ENCODE measurements around the gene CTDSPL. TPM values are rescaled to one million over a fixed set of nuclear protein-coding genes. Genes with fewer than 3 reads are reported as not detected.
A peak's percentile ranks its signal among the peaks of the same experiment; 100 is the strongest.

The CTDSPL gene
- total RNA-seq, 1 experiment from 2014 or later, result 6.1 TPM

DNA sequence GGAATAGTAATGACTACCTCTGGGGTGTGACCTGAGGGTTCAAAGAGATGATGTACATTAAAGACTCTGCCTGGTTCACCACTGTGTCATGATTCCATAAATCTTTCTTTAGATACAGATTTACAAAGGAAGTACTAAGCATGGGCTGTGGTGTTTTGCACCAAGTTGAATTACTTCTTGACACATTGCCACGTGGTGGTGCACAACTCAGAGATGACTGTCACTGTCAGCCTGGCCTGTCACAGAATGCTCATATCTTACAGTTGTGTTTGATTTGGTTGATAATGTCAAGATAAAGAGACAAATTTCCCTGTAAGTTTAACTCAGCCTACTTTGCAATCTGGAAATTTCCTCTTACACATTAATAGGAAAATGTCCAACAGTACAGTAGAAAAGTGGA, 3.2 kb downstream of the CTDSPL start:
- BruUV-seq (replicated peaks), result no TSS peak
- ATAC-seq (no peak), DNase-seq (peak; percentile 32)
- H3K9ac ChIP-seq (ENCODE audit: low read length), result no peak overlapping the region
- ChIA-PET POLR2A (ENCODE audit: unreplicated experiment) (no interaction called here), CTCF (no interaction called here)
- H3K27me3 ChIP-seq (ENCODE audit: low read length), result peaks cover 40% of the 10 kb centered on the region
- no peak overlapping the region for H2AFZ ChIP-seq (ENCODE audit: low read length)
- peaks cover 33% of the 10 kb centered on the region for H3K4me1 ChIP-seq (ENCODE audit: insufficient read depth, low read length)
- no peak overlapping the region for H3K27ac ChIP-seq (ENCODE audit: low read length)
- TF ChIP-seq, protein P1, sequence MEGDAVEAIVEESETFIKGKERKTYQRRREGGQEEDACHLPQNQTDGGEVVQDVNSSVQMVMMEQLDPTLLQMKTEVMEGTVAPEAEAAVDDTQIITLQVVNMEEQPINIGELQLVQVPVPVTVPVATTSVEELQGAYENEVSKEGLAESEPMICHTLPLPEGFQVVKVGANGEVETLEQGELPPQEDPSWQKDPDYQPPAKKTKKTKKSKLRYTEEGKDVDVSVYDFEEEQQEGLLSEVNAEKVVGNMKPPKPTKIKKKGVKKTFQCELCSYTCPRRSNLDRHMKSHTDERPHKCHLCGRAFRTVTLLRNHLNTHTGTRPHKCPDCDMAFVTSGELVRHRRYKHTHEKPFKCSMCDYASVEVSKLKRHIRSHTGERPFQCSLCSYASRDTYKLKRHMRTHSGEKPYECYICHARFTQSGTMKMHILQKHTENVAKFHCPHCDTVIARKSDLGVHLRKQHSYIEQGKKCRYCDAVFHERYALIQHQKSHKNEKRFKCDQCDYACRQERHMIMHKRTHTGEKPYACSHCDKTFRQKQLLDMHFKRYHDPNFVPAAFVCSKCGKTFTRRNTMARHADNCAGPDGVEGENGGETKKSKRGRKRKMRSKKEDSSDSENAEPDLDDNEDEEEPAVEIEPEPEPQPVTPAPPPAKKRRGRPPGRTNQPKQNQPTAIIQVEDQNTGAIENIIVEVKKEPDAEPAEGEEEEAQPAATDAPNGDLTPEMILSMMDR (conservative IDR thresholded peaks at IDR 0.05; ENCODE audit: low read depth, low read length), result no peak
- TF ChIP-seq EZH2 (IDR thresholded peaks at IDR 0.05; ENCODE audit: low read length, unreplicated experiment) (no peak), EZH2phosphoT487 (IDR thresholded peaks at IDR 0.05; ENCODE audit: borderline replicate concordance, low read length) (no peak)
- H3K9me2 ChIP-seq (replicated peaks; ENCODE audit: low read length), result no peaks in the 10 kb centered on the region
- intact Hi-C loops (cut with micrococcal nuclease), result no loop called here
- H3K4me2 ChIP-seq (ENCODE audit: low read length), result no peak overlapping the region
- no peaks in the 10 kb centered on the region for H3K9me3 ChIP-seq (ENCODE audit: low read length)
- H3K4me3 ChIP-seq (ENCODE audit: low read length), result no peak overlapping the region
- no peaks in the 10 kb centered on the region for H3K36me3 ChIP-seq (ENCODE audit: low read depth, low read length)
- 0 out of 2 replicates have a peak, but pooled peaks cover 6% of the 10 kb centered on the region for H3K79me2 ChIP-seq (ENCODE audit: low read length)
- H3F3A ChIP-seq (ENCODE audit: low read length, unreplicated experiment), result no peaks in the 10 kb centered on the region
- H4K20me1 ChIP-seq (ENCODE audit: low read length), result no peaks in the 10 kb centered on the region

DNA sequence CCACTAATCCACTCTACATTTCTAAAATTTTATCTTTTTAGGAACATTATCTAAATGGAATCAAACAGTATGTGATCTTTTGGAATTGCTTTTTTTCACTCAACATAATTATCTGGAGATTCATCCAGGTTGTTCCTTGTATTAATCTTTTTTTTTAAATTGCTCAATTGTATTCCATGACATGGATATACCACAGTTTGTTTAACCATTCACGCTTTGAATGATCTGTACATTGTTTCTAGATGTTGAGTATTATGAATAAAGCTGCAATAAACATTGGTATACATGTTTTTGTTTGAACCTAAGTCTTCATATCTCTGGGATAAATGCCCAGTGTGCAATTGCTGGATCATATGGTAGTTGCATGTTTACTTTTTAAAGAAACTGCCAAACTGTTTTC, 5.5 kb downstream of the CTDSPL start:
- H3K9me3 ChIP-seq (ENCODE audit: low read length), result no peaks in the 10 kb centered on the region
- no peak overlapping the region for H2AFZ ChIP-seq (ENCODE audit: low read length)
- H4K20me1 ChIP-seq (ENCODE audit: low read length), result no peaks in the 10 kb centered on the region
- no peaks in the 10 kb centered on the region for H3F3A ChIP-seq (ENCODE audit: low read length, unreplicated experiment)
- no TSS peak for BruUV-seq (replicated peaks)
- TF ChIP-seq EZH2 (IDR thresholded peaks at IDR 0.05; ENCODE audit: low read length, unreplicated experiment), result no peak
- TF ChIP-seq, protein P1 (conservative IDR thresholded peaks at IDR 0.05; ENCODE audit: low read depth, low read length), result no peak
- ChIA-PET POLR2A (ENCODE audit: unreplicated experiment) (no interaction called here), CTCF (no interaction called here)
- H3K27me3 ChIP-seq (ENCODE audit: low read length), result peaks cover 28% of the 10 kb centered on the region
- no peak overlapping the region for H3K4me3 ChIP-seq (ENCODE audit: low read length)
- H3K27ac ChIP-seq (ENCODE audit: low read length), result no peak overlapping the region
- ATAC-seq (no peak), DNase-seq (no peak)
- no peaks in the 10 kb centered on the region for H3K9me2 ChIP-seq (replicated peaks; ENCODE audit: low read length)
- intact Hi-C loops (cut with micrococcal nuclease), result no loop called here
- H3K4me1 ChIP-seq (ENCODE audit: insufficient read depth, low read length), result peaks cover 24% of the 10 kb centered on the region
- H3K36me3 ChIP-seq (ENCODE audit: low read depth, low read length), result no peaks in the 10 kb centered on the region
- no peak overlapping the region for H3K4me2 ChIP-seq (ENCODE audit: low read length)
- H3K9ac ChIP-seq (ENCODE audit: low read length), result no peak overlapping the region
- H3K79me2 ChIP-seq (ENCODE audit: low read length), result 0 out of 2 replicates have a peak, but pooled peaks cover 6% of the 10 kb centered on the region

DNA sequence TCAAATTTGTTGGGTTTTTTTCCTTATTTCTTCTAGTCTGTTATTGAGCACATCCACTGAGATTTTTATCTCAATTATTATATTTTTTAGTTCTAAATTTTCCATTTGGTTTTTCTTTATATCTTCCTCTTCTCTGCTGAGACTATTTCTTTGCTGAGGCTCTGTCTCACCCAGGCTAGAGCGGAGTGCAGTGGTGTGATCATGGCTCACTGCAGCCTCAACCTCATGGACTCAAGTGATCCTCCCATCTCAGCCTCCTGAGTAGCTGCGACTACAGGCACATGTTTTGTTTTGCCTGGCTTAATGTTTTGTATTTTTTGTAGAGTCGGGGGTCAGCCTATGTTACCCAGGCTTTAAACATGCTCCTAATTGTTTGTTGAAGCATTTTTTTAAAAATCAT, 10.2 kb downstream of the CTDSPL start:
- intact Hi-C loops (cut with micrococcal nuclease), result no loop called here
- Histone ChIP-seq H4K20me1 (ENCODE audit: low read length) (no peaks in the 10 kb centered on the region), H3K36me3 (ENCODE audit: low read depth, low read length) (no peaks in the 10 kb centered on the region), H3K9me2 (replicated peaks; ENCODE audit: low read length) (no peaks in the 10 kb centered on the region), H3K27me3 (ENCODE audit: low read length) (no peaks in the 10 kb centered on the region), H3K9ac (ENCODE audit: low read length) (no peak overlapping the region), H3K4me2 (ENCODE audit: low read length) (no peak overlapping the region), H2AFZ (ENCODE audit: low read length) (no peak overlapping the region), H3F3A (ENCODE audit: low read length, unreplicated experiment) (no peaks in the 10 kb centered on the region), H3K27ac (ENCODE audit: low read length) (no peak overlapping the region), H3K79me2 (ENCODE audit: low read length) (peaks cover 4% of the 10 kb centered on the region; the same call in 1 of the 2 replicates), H3K9me3 (ENCODE audit: low read length) (no peaks in the 10 kb centered on the region), H3K4me3 (ENCODE audit: low read length) (no peak overlapping the region), H3K4me1 (ENCODE audit: insufficient read depth, low read length) (no peaks in the 10 kb centered on the region)
- BruUV-seq (replicated peaks), result no TSS peak
- TF ChIP-seq, protein P1 (conservative IDR thresholded peaks at IDR 0.05; ENCODE audit: low read depth, low read length), result no peak
- TF ChIP-seq EZH2 (IDR thresholded peaks at IDR 0.05; ENCODE audit: low read length, unreplicated experiment) (no peak), EZH2phosphoT487 (IDR thresholded peaks at IDR 0.05; ENCODE audit: borderline replicate concordance, low read length) (no peak)
- CTCF ChIA-PET, result no interaction called here
- DNase-seq (no peak), ATAC-seq (no peak)
- POLR2A ChIA-PET (ENCODE audit: unreplicated experiment), result no interaction called here
